Measurements from ENCODE around the gene RIMS4. TPM values are rescaled to one million over a fixed set of nuclear protein-coding genes. Genes with fewer than 3 reads are reported as not detected.

RIMS4 gene
- total and polyA plus RNA-seq, 2 of the 8 experiments (the other 6 are each of a cell fraction or from before 2014, with no cell fraction given) = 13.3 to 44.2 TPM

DNA sequence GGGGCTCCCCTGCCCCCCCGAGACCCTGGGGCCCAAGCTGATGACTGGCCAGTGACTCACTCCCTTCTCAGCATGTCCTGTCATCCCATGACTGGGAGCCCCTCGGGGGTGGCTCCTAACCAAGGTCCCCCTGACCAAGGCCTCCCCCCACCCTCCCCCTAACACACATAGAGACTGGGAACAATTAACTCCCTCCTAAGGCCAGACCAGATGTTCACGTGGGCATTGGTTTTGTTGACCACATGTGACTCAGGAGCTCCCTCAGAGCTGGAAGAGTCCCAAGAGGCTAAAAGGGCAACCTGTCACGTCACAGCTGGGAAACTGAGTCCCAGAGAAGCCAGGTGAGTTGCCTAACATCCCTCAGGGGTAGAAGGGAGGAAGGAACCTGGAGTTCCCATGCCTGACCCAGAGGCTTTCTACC, 105.8 kb downstream of the RIMS4 start:
- ChIA-PET POLR2A (ENCODE audit: partially characterized antibody) (interaction anchor here (0.9 kb wide), 1 partner anchor 9 kb away, joined by 3 read pairs; no protein-coding TSS in a partner anchor), CTCF (ENCODE audit: partially characterized antibody) (interaction anchor here (0.9 to 8.6 kb wide), 3 partner anchors 19 to 43 kb away, joined by 4 to 180 read pairs (median 72); partner anchors contain the start of gene CCN5)
- Histone ChIP-seq H3K18ac (ENCODE audit: extremely low read depth, low read length) (0 out of 2 replicates have a peak overlapping the region, but pooled peaks have one; percentile 2), H3K79me2 (ENCODE audit: control insufficient read depth in 1 of 2, insufficient read depth in 2 of 2, low read length in 2 of 2) (no peaks in the 10 kb centered on the region), H3K9ac (replicated peaks in 1 of 4; ENCODE audit: extremely low read depth in 1 of 4, low read depth in 3 of 4, low read length in 3 of 4) (no peak overlapping the region), H4K91ac (replicated peaks; ENCODE audit: insufficient read length, low read length) (no peak overlapping the region), H3K4me1 (replicated peaks in 1 of 4; ENCODE audit: control insufficient read depth in 3 of 4, insufficient read depth in 4 of 4, low read length in 3 of 4) (peaks cover 0 to 14% (median 10%) of the 10 kb centered on the region in 4 experiments; a peak in 6 of 7 replicates), H2AK5ac (ENCODE audit: low read depth, low read length) (no peak overlapping the region), H3K9me3 (ENCODE audit: insufficient read depth in 2 of 2, low read depth in 1 of 2, low read length in 1 of 2) (no peaks in the 10 kb centered on the region), H3K4me2 (ENCODE audit: insufficient read depth in 1 of 2, low read depth in 2 of 2, low read length in 2 of 2) (no peak overlapping the region), H2BK20ac (ENCODE audit: low read length) (no peak overlapping the region), H2BK15ac (ENCODE audit: low read length) (no peak overlapping the region; the same call in 1 of the 2 replicates), H3K14ac (ENCODE audit: insufficient read length) (no peak overlapping the region), H3K23me2 (ENCODE audit: low read depth, low read length) (no peaks in the 10 kb centered on the region; the same call in 1 of the 2 replicates), H3K27me3 (replicated peaks in 1 of 4; ENCODE audit: control insufficient read depth in 3 of 4, extremely low read depth in 1 of 4, insufficient read depth in 3 of 4, low read length in 3 of 4) (no peaks in the 10 kb centered on the region), H2BK120ac (replicated peaks; ENCODE audit: low read depth, low read length) (no peak overlapping the region), H2BK5ac (ENCODE audit: low read depth, low read length) (no peak overlapping the region), H3K79me1 (ENCODE audit: low read depth, low read length) (no peaks in the 10 kb centered on the region), H4K8ac (ENCODE audit: extremely low read depth, insufficient read depth, low read length) (no peak overlapping the region), H3K56ac (replicated peaks; ENCODE audit: insufficient read length, low read depth, low read length) (no peak overlapping the region), H4K20me1 (replicated peaks in 1 of 2; ENCODE audit: control insufficient read depth in 1 of 2, insufficient read depth in 2 of 2, low read length in 2 of 2) (no peaks in the 10 kb centered on the region), H3K36me3 (ENCODE audit: control insufficient read depth in 2 of 4, insufficient read depth in 4 of 4, low read length in 3 of 4) (no peaks in the 10 kb centered on the region), H3K4me3 (ENCODE audit: extremely low read depth in 1 of 4, insufficient read depth in 2 of 4, low read depth in 3 of 4, low read length in 4 of 4) (no peak overlapping the region), H3K4ac (replicated peaks; ENCODE audit: insufficient read length, low read depth, low read length) (no peak overlapping the region), H2AFZ (ENCODE audit: low read length) (no peak overlapping the region), H2BK12ac (ENCODE audit: low read depth, low read length) (0 out of 2 replicates have a peak overlapping the region, but pooled peaks have one; percentile 27), H3K23ac (ENCODE audit: insufficient read length) (no peak overlapping the region), H4K5ac (ENCODE audit: insufficient read length, low read depth, low read length) (no peak overlapping the region), H3K27ac (ENCODE audit: low read depth, low read length) (no peak overlapping the region)
- WGBS, 2 experiments (ENCODE audit: extremely low coverage in 1 of 2, insufficient coverage in 1 of 2, insufficient read length in 1 of 2, insufficient replicate concordance in 2 of 2, low coverage in 1 of 2, low lambda C conversion rate in 2 of 2, missing lambda C conversion rate in 1 of 2) = 75% methylated on average over 4 of the region's 4 CpGs; no CpG with 5 or more reads in 1 of the 2 experiments
- DNase-seq (ENCODE audit: low read depth in 1 of 2, low spot score in 2 of 2) = no peak
- FAIRE-seq = no peak
- TF ChIP-seq POLR2AphosphoS5 (IDR thresholded peaks at IDR 0.05; ENCODE audit: low read depth, low read length) = no peak
- no peak for TF ChIP-seq GTF2F1 (IDR thresholded peaks at IDR 0.05; ENCODE audit: borderline replicate concordance, low read depth, low read length)
- TF ChIP-seq SIN3A (conservative IDR thresholded peaks at IDR 0.05 in 1 of 2, IDR thresholded peaks at IDR 0.05 in 1 of 2; ENCODE audit: low read depth in 1 of 2, low read length in 2 of 2) = no peak
- no peak for TF ChIP-seq RFX5 (IDR thresholded peaks at IDR 0.05; ENCODE audit: borderline replicate concordance, low read depth, low read length)
- TF ChIP-seq, protein P1, sequence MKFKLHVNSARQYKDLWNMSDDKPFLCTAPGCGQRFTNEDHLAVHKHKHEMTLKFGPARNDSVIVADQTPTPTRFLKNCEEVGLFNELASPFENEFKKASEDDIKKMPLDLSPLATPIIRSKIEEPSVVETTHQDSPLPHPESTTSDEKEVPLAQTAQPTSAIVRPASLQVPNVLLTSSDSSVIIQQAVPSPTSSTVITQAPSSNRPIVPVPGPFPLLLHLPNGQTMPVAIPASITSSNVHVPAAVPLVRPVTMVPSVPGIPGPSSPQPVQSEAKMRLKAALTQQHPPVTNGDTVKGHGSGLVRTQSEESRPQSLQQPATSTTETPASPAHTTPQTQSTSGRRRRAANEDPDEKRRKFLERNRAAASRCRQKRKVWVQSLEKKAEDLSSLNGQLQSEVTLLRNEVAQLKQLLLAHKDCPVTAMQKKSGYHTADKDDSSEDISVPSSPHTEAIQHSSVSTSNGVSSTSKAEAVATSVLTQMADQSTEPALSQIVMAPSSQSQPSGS (IDR thresholded peaks at IDR 0.05; ENCODE audit: low read length) = no peak
- TF ChIP-seq EGR1 (IDR thresholded peaks at IDR 0.05; ENCODE audit: borderline replicate concordance, low read depth, low read length) = no peak
- TF ChIP-seq HDAC6 (IDR thresholded peaks at IDR 0.05; ENCODE audit: low read depth, low read length) = no peak
- TF ChIP-seq TAF1 (IDR thresholded peaks at IDR 0.05; ENCODE audit: low read depth, low read length) = no peak
- no peak for TF ChIP-seq YY1 (IDR thresholded peaks at IDR 0.05; ENCODE audit: low read depth, low read length)
- TF ChIP-seq KDM1A (IDR thresholded peaks at IDR 0.05; ENCODE audit: borderline replicate concordance, low read length) = no peak
- no peak for TF ChIP-seq RBBP5 (IDR thresholded peaks at IDR 0.05; ENCODE audit: borderline replicate concordance, low read depth, low read length)
- TF ChIP-seq CREB1 (IDR thresholded peaks at IDR 0.05) = no peak

All from H1 (cell line).